Omental fat pad (tissue), 4 donors: ENCODE results near the gene ST3GAL5. TPM values are rescaled to one million over a fixed set of nuclear protein-coding genes. Genes with fewer than 3 reads are reported as not detected.

Experiments used
- ATAC-seq: fragments of 150-250 bp; one replicate; pipeline ENCODE4 v1.9.1; 2016; ENCODE audit warnings: mild to moderate bottlenecking, moderate library complexity; ENCODE audit not compliant: low FRiP score
- DNase-seq: peaks from one replicate; pipeline ENCODE4 v3.0.0-alpha.2; 2019; ENCODE audit warnings: low spot score
- CTCF ChIP-seq, 3 donors: fragments of 450-650 bp; IDR thresholded peaks; one replicate each; pipeline ENCODE4 v1.5.1; 2016 to 2017; ENCODE audit warnings: antibody characterized with exemption in 3 of 3, mild to moderate bottlenecking in 3 of 3, moderate library complexity in 2 of 3
- total RNA-seq, 4 donors: library from RNA; depleted of rRNA; stranded (reverse); fragments of >200 nt; gene quantifications; one replicate each; pipeline ENCODE4 v1.1.0, GENCODE V29; 2016

Gene ST3GAL5
- total RNA-seq, 4 donors from 2014 or later = 41.7 to 89.5 (median 59.4) TPM

- TF ChIP-seq CTCF (IDR thresholded peaks at IDR 0.05) = no peak
- ATAC-seq = no peak
- no peak for DNase-seq
Observed at GRCh38 chr2:85853499-85854165, 35.2 kb downstream of the ST3GAL5 start.

- no peak for TF ChIP-seq CTCF (IDR thresholded peaks at IDR 0.05)
- no peak for DNase-seq
- peak; percentile 58 for ATAC-seq
Observed at GRCh38 chr2:85852937-85853498, 35.8 kb downstream of the ST3GAL5 start.

GRCh38 chr2:85852152-85852840 is 36.5 kb downstream of the ST3GAL5 start:
- ATAC-seq (no peak), DNase-seq (no peak)
- no peak for TF ChIP-seq CTCF (IDR thresholded peaks at IDR 0.05)

- no peak for TF ChIP-seq CTCF (IDR thresholded peaks at IDR 0.05)
- no peak for ATAC-seq
- DNase-seq = no peak
Observed at GRCh38 chr2:85851253-85852151, 37.3 kb downstream of the ST3GAL5 start.

- no peak for TF ChIP-seq CTCF (IDR thresholded peaks at IDR 0.05)
- DNase-seq (no peak), ATAC-seq (no peak)
Observed at GRCh38 chr2:85850451-85850850, 38.3 kb downstream of the ST3GAL5 start.

GRCh38 chr2:85847051-85847588 is 41.7 kb downstream of the ST3GAL5 start:
- no peak for TF ChIP-seq CTCF (IDR thresholded peaks at IDR 0.05)
- no peak for ATAC-seq
- DNase-seq = no peak
